K562 (cell line): ENCODE results near the gene GASK1A. TPM values are rescaled to one million over a fixed set of nuclear protein-coding genes. Genes with fewer than 3 reads are reported as not detected.

Experiments used
- CUX1 ChIP-seq: fragments of 200-800 bp; sonication (Bioruptor generic); IDR thresholded peaks from 2 replicates; pipeline ENCODE4 v1.6.1; 2016; ENCODE audit warnings: missing genetic modification characterization, missing compliant biosample characterization
- EP400 ChIP-seq: fragments of 450-650 bp; IDR thresholded peaks from 2 replicates; pipeline ENCODE4 v1.6.1; 2017; ENCODE audit warnings: antibody characterized with exemption, mild to moderate bottlenecking, moderate library complexity
- polyA plus RNA-seq, 8 experiments: library from polyadenylated mRNA; depleted of rRNA in 4 of 8; stranded (reverse) in 5 of 8; unstranded in 3 of 8; fragments of >200 nt; fragmentation: Nextera tagmentation in 2 of 8; fragmentation: Illumina TruSeq in 1 of 8; extraction: Ambion mirVana in 2 of 8; extraction: Trizol in 1 of 8; gene quantifications; 2 replicates each; pipeline versions ENCODE4 v1.2.1 to v1.2.3, GENCODE V29; 2011 to 2014; ENCODE audit warnings: inconsistent platforms in 1 of 8, missing spikeins in 1 of 8
- total RNA-seq, 7 experiments: library from RNA; depleted of rRNA in 6 of 7; stranded (reverse); fragments of >200 nt in 6 of 7; fragmentation: Illumina TruSeq in 2 of 7; extraction: Trizol in 2 of 7; gene quantifications; 2 replicates each; pipeline versions ENCODE4 v1.2.1 to v1.2.3, GENCODE V29; 2011 to 2021; ENCODE audit warnings: low replicate concordance in 1 of 7
- TF ChIP-seq, protein P1 (sequence below), 2 experiments: fragments of 450-650 bp; IDR thresholded peaks; 2 replicates each; pipeline ENCODE4 v1.6.1; 2016

The GASK1A gene
- total and polyA plus RNA-seq, 9 of the 15 experiments (the other 6 are each of a cell fraction or from before 2014, with no cell fraction given) = 0.04 to 0.11 (median 0.05) TPM; not detected in 5

GRCh38 chr3:43035801-43036365 lies 56.8 kb downstream of the GASK1A start (continued):
- TF ChIP-seq CUX1 (CRISPR knock-in tag) (no peak), EP400 (no peak)
- TF ChIP-seq, protein P1, sequence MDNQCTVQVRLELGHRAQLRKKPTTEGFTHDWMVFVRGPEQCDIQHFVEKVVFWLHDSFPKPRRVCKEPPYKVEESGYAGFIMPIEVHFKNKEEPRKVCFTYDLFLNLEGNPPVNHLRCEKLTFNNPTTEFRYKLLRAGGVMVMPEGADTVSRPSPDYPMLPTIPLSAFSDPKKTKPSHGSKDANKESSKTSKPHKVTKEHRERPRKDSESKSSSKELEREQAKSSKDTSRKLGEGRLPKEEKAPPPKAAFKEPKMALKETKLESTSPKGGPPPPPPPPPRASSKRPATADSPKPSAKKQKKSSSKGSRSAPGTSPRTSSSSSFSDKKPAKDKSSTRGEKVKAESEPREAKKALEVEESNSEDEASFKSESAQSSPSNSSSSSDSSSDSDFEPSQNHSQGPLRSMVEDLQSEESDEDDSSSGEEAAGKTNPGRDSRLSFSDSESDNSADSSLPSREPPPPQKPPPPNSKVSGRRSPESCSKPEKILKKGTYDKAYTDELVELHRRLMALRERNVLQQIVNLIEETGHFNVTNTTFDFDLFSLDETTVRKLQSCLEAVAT (IDR thresholded peaks at IDR 0.05) = no peak
